ENCODE measurements around the gene LRRC59.

DNA sequence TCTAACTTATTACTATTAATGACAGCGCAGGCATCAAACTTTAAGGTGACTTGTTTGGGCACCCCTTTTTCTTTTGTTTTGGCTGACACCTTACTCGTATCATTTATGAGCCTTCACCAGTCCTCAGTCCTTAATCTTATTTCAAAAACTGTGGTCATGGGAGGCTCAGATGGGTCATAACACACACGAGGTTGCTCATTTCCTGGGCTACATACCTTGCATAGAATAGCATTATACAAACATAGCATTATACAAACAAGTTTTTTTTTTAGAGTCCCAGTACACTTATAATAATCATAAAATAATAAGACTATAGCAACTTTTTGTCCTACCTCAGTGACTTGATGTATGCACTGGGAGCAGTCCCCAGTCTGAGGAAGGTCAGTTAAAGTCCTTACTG lies 17.5 kb upstream of the LRRC59 start:
- TF ChIP-seq, protein P1, sequence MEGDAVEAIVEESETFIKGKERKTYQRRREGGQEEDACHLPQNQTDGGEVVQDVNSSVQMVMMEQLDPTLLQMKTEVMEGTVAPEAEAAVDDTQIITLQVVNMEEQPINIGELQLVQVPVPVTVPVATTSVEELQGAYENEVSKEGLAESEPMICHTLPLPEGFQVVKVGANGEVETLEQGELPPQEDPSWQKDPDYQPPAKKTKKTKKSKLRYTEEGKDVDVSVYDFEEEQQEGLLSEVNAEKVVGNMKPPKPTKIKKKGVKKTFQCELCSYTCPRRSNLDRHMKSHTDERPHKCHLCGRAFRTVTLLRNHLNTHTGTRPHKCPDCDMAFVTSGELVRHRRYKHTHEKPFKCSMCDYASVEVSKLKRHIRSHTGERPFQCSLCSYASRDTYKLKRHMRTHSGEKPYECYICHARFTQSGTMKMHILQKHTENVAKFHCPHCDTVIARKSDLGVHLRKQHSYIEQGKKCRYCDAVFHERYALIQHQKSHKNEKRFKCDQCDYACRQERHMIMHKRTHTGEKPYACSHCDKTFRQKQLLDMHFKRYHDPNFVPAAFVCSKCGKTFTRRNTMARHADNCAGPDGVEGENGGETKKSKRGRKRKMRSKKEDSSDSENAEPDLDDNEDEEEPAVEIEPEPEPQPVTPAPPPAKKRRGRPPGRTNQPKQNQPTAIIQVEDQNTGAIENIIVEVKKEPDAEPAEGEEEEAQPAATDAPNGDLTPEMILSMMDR (optimal IDR thresholded peaks at IDR 0.05 in 1 of 3, IDR thresholded peaks at IDR 0.05 in 1 of 3, conservative IDR thresholded peaks at IDR 0.05 in 1 of 3; ENCODE audit: extremely low read depth in 1 of 3, insufficient read depth in 2 of 3, low read length in 3 of 3) = no peak
- no peak for TF ChIP-seq EZH2 (IDR thresholded peaks at IDR 0.05; ENCODE audit: low read length)
